ENCODE measurements around the gene CTNNBIP1.

GRCh38 chr1:9815150-9815549 is 94.9 kb downstream of the CTNNBIP1 start:
- no peak for TF ChIP-seq CTCF (IDR thresholded peaks at IDR 0.05)
- TF ChIP-seq POLR2A (IDR thresholded peaks at IDR 0.05) = no peak
- no peak for TF ChIP-seq EP300 (IDR thresholded peaks at IDR 0.05)
- TF ChIP-seq POLR2AphosphoS5 (IDR thresholded peaks at IDR 0.05) = no peak
